Measurements from ENCODE around the gene RASA3. TPM values are rescaled to one million over a fixed set of nuclear protein-coding genes. Genes with fewer than 3 reads are reported as not detected.

Gene RASA3
- total RNA-seq, 5 donors from 2014 or later (not counting 1 experiment from before 2014, with no cell fraction given): 223 to 267 (median 238) TPM

DNA sequence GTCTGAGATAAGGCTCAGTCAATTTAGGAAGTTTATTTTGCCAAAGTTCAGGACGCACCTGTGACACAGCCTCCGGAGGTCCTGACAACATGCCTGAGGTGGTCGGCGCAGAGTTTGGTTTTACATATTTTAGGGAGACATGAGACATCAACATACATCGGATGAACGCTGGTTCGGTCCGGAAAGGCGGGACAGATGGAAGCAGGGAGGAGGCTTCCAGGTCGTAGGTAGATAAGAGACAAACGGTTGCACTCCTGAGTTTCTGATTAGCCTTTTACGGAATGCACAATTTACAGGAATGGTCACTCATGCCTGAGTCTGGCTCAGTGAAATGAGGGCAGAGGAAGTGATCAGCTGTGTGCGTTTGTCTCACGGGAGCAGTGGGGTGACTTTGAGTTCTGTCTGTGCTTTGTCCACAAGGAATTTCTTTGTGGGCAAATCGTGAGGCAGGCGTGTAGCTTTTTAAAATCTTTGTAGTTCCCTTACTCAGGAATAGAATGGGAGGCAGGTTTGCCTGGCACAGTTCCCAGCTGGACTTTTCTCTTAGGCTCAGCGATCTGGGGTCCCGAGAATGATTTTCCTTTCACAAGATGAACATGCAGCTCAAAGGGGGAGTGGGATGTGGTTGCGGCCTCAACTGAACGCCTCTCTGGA, 194.8 kb downstream of the RASA3 start:
- Mint-ChIP-seq H3K4me3 (no peak overlapping the region), H3K27ac (no peak overlapping the region), H3K36me3 (no peaks in the 10 kb centered on the region), H3K9me3 (no peaks in the 10 kb centered on the region), H3K27me3 (no peaks in the 10 kb centered on the region), H3K4me1 (no peaks in the 10 kb centered on the region)
- peaks cover 0 to 48% of the 10 kb centered on the region in 2 experiments for H3K27me3 ChIP-seq (replicated peaks in 1 of 2; ENCODE audit: control insufficient read depth in 2 of 2, extremely low read depth in 1 of 2, insufficient read depth in 2 of 2, low read length in 1 of 2)
- H3K4me1 ChIP-seq (ENCODE audit: control insufficient read depth in 1 of 2, extremely low read depth in 1 of 2, insufficient read depth in 2 of 2, low read length in 2 of 2): no peaks in the 10 kb centered on the region
- H3K36me3 ChIP-seq (ENCODE audit: control insufficient read depth in 2 of 2, extremely low read depth in 1 of 2, insufficient read depth in 1 of 2, low read length in 1 of 2): peaks cover 0 to 2% of the 10 kb centered on the region in 2 donors
- no peak overlapping the region for H3K4me3 ChIP-seq (ENCODE audit: control insufficient read depth in 1 of 2, extremely low read depth in 1 of 2, low read length in 1 of 2)
- H3K27ac ChIP-seq (ENCODE audit: low read length): no peak overlapping the region
- POLR2A ChIA-PET: no interaction called here
- CTCF ChIA-PET: no interaction called here
- ATAC-seq (replicated peaks in 1 of 4) (no peak), DNase-seq (no peak)
- H3K9me3 ChIP-seq: no peaks in the 10 kb centered on the region
- 84% methylated on average over 16 of the region's 20 CpGs for WGBS (ENCODE audit: insufficient coverage)

GRCh38 chr13:113937073-113937472, 195.3 kb downstream of the RASA3 start:
- 89% methylated on average over 10 of the region's 12 CpGs for WGBS (ENCODE audit: insufficient coverage)
- Mint-ChIP-seq H3K27ac (no peak overlapping the region), H3K4me1 (peaks cover 0 to 3% (median 2%) of the 10 kb centered on the region in 3 donors), H3K36me3 (no peaks in the 10 kb centered on the region), H3K4me3 (no peak overlapping the region), H3K9me3 (no peaks in the 10 kb centered on the region), H3K27me3 (no peaks in the 10 kb centered on the region)
- no peak overlapping the region for H3K4me3 ChIP-seq (ENCODE audit: control insufficient read depth in 1 of 2, extremely low read depth in 1 of 2, low read length in 1 of 2)
- no peak for ATAC-seq (replicated peaks in 1 of 4)
- peaks cover 0 to 48% of the 10 kb centered on the region in 2 experiments for H3K27me3 ChIP-seq (replicated peaks in 1 of 2; ENCODE audit: control insufficient read depth in 2 of 2, extremely low read depth in 1 of 2, insufficient read depth in 2 of 2, low read length in 1 of 2)
- POLR2A ChIA-PET: no interaction called here
- CTCF ChIA-PET: no interaction called here
- H3K27ac ChIP-seq (ENCODE audit: low read length): no peak overlapping the region
- peaks cover 0 to 2% of the 10 kb centered on the region in 2 experiments for H3K4me1 ChIP-seq (ENCODE audit: control insufficient read depth in 1 of 2, extremely low read depth in 1 of 2, insufficient read depth in 2 of 2, low read length in 2 of 2)
- H3K36me3 ChIP-seq (ENCODE audit: control insufficient read depth in 2 of 2, extremely low read depth in 1 of 2, insufficient read depth in 1 of 2, low read length in 1 of 2): peaks cover 0 to 2% of the 10 kb centered on the region in 2 donors
- no peaks in the 10 kb centered on the region for H3K9me3 ChIP-seq
- no peak for DNase-seq

DNA sequence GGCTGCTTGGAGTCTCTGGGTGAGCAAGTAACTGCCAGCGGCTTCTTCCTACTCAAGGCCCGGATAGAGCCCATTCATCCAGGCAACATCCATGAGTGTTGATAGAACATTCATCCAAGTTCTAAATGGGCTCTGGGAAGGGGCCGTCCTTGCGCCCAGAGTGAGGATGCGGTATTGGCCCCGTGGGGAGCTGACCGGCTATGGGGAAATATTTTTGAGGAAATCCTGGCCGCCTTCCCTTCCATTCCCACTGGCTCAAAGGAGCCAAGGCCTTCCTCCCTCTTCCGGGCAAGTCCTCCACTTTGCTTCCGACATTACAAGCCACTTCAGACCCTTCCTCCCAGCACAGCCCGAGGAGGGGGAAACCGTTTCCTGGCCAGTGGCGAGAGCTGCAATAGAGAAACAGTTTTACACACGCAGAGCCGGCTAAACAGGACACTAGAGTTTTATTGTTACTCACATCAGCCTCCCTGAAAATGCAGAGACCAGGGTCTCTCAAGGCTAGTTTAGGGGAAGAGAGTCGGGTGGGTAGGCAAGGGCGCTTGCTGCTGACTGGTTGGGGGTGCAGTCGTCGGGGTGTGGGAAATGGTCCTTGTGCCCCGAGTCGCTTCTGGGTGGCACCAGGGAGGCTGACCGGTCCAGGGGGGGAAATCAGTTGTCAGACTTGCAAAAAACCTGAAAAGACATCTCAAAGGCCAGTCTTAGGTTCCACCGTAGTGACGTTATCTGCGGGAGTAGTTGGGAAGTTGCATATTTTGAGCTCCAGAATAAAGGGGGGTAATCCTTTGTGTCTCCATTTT, 196.1 kb downstream of the RASA3 start:
- H3K4me1 Mint-ChIP-seq: peaks cover 0 to 10% (median 8%) of the 10 kb centered on the region in 3 donors
- no peaks in the 10 kb centered on the region for H3K36me3 Mint-ChIP-seq
- no peaks in the 10 kb centered on the region for H3K9me3 Mint-ChIP-seq
- POLR2A ChIA-PET: no interaction called here
- DNase-seq (no peak), ATAC-seq (replicated peaks in 1 of 4) (no peak)
- peaks cover 0 to 49% of the 10 kb centered on the region in 2 experiments for H3K27me3 ChIP-seq (replicated peaks in 1 of 2; ENCODE audit: control insufficient read depth in 2 of 2, extremely low read depth in 1 of 2, insufficient read depth in 2 of 2, low read length in 1 of 2)
- peaks cover 0 to 9% of the 10 kb centered on the region in 2 experiments for H3K4me1 ChIP-seq (ENCODE audit: control insufficient read depth in 1 of 2, extremely low read depth in 1 of 2, insufficient read depth in 2 of 2, low read length in 2 of 2)
- no peak overlapping the region for H3K4me3 ChIP-seq (ENCODE audit: control insufficient read depth in 1 of 2, extremely low read depth in 1 of 2, low read length in 1 of 2)
- CTCF ChIA-PET: no interaction called here
- no peak overlapping the region for H3K4me3 Mint-ChIP-seq
- H3K27ac Mint-ChIP-seq: no peak overlapping the region
- no peak overlapping the region for H3K27ac ChIP-seq (ENCODE audit: low read length)
- H3K9me3 ChIP-seq: no peaks in the 10 kb centered on the region
- H3K27me3 Mint-ChIP-seq: no peaks in the 10 kb centered on the region
- H3K36me3 ChIP-seq (ENCODE audit: control insufficient read depth in 2 of 2, extremely low read depth in 1 of 2, insufficient read depth in 1 of 2, low read length in 1 of 2): no peaks in the 10 kb centered on the region
- WGBS (ENCODE audit: insufficient coverage): 86% methylated on average over 11 of the region's 25 CpGs

- Mint-ChIP-seq H3K4me1 (peaks cover 0 to 18% (median 16%) of the 10 kb centered on the region in 3 donors), H3K9me3 (no peaks in the 10 kb centered on the region), H3K27ac (no peak overlapping the region), H3K27me3 (no peaks in the 10 kb centered on the region), H3K36me3 (no peaks in the 10 kb centered on the region), H3K4me3 (no peak overlapping the region)
- CTCF ChIA-PET: no interaction called here
- peaks cover 0 to 59% of the 10 kb centered on the region in 2 experiments for H3K27me3 ChIP-seq (replicated peaks in 1 of 2; ENCODE audit: control insufficient read depth in 2 of 2, extremely low read depth in 1 of 2, insufficient read depth in 2 of 2, low read length in 1 of 2)
- no peak overlapping the region for H3K27ac ChIP-seq (ENCODE audit: low read length)
- H3K9me3 ChIP-seq: no peaks in the 10 kb centered on the region
- POLR2A ChIA-PET: no interaction called here
- H3K36me3 ChIP-seq (ENCODE audit: control insufficient read depth in 2 of 2, extremely low read depth in 1 of 2, insufficient read depth in 1 of 2, low read length in 1 of 2): no peaks in the 10 kb centered on the region
- 64% methylated on average over 9 of the region's 21 CpGs for WGBS (ENCODE audit: insufficient coverage)
- DNase-seq: no peak
- H3K4me3 ChIP-seq (ENCODE audit: control insufficient read depth in 1 of 2, extremely low read depth in 1 of 2, low read length in 1 of 2): no peak overlapping the region
- no peak for ATAC-seq (replicated peaks in 1 of 4)
- H3K4me1 ChIP-seq (ENCODE audit: control insufficient read depth in 1 of 2, extremely low read depth in 1 of 2, insufficient read depth in 2 of 2, low read length in 2 of 2): peaks cover 0 to 20% of the 10 kb centered on the region in 2 experiments
Measured at GRCh38 chr13:113935001-113935844, 197.2 kb downstream of the RASA3 start.

DNA sequence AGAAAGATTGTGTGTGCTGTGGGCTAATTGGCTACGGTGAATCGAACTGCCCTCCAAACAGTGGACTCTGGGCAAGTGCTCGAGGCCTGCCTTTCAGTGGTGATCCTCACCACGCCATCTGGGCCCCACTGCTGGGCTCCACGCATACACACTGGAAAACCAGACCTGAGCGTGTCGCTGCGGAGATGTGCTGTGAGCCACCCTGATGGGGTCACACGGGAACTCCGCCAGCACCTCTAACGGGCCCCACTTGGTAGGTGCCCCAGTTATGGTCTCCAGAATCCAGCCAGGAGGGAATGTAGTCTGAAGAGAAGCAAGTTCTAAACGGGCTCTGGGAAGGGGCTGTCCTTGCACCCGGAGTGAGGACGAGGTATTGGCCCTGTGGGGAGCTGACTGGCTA, 197.8 kb downstream of the RASA3 start:
- POLR2A ChIA-PET: no interaction called here
- H3K36me3 Mint-ChIP-seq: no peaks in the 10 kb centered on the region
- H3K36me3 ChIP-seq (ENCODE audit: control insufficient read depth in 2 of 2, extremely low read depth in 1 of 2, insufficient read depth in 1 of 2, low read length in 1 of 2): no peaks in the 10 kb centered on the region
- H3K4me1 Mint-ChIP-seq: peaks cover 0 to 20% (median 16%) of the 10 kb centered on the region in 3 donors
- H3K4me3 Mint-ChIP-seq: no peak overlapping the region
- no peak for ATAC-seq (replicated peaks in 1 of 4)
- H3K4me3 ChIP-seq (ENCODE audit: control insufficient read depth in 1 of 2, extremely low read depth in 1 of 2, low read length in 1 of 2): no peak overlapping the region
- no peak for DNase-seq
- no peaks in the 10 kb centered on the region for H3K9me3 ChIP-seq
- H3K27me3 ChIP-seq (replicated peaks in 1 of 2; ENCODE audit: control insufficient read depth in 2 of 2, extremely low read depth in 1 of 2, insufficient read depth in 2 of 2, low read length in 1 of 2): peaks cover 0 to 59% of the 10 kb centered on the region in 2 experiments
- peaks cover 0 to 21% of the 10 kb centered on the region in 2 experiments for H3K4me1 ChIP-seq (ENCODE audit: control insufficient read depth in 1 of 2, extremely low read depth in 1 of 2, insufficient read depth in 2 of 2, low read length in 2 of 2)
- H3K9me3 Mint-ChIP-seq: no peaks in the 10 kb centered on the region
- H3K27me3 Mint-ChIP-seq: no peaks in the 10 kb centered on the region
- no peak overlapping the region for H3K27ac ChIP-seq (ENCODE audit: low read length)
- WGBS (ENCODE audit: insufficient coverage): 85% methylated on average over 11 of the region's 14 CpGs
- CTCF ChIA-PET: no interaction called here
- no peak overlapping the region for H3K27ac Mint-ChIP-seq

DNA sequence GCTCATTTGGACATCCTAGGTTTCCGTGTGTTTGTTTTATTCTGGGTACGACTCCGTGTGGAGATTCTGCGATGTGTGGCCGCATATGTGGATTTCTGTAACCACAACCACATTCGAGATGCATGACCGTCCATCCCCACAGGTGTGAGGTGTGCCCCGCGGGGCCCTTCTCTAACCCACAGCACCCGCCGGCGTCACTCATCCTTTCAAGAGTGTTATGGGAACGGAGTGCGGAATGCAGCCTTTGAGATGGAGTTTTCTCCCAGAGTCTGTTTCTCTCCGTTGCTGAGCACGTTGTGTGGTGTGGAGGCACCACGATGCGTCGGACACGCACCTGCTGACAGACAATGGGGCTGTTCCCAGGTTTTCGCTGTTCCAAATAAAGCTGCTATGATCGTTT, 198.5 kb downstream of the RASA3 start:
- 89% methylated on average over 16 of the region's 22 CpGs for WGBS (ENCODE audit: insufficient coverage)
- no peak overlapping the region for H3K27ac Mint-ChIP-seq
- no peak for ATAC-seq (replicated peaks in 1 of 4)

More for the DNA sequence above, 198.5 kb downstream of the RASA3 start:
- no peaks in the 10 kb centered on the region for H3K9me3 Mint-ChIP-seq
- Histone ChIP-seq H3K36me3 (ENCODE audit: control insufficient read depth in 2 of 2, extremely low read depth in 1 of 2, insufficient read depth in 1 of 2, low read length in 1 of 2) (no peaks in the 10 kb centered on the region), H3K27me3 (replicated peaks in 1 of 2; ENCODE audit: control insufficient read depth in 2 of 2, extremely low read depth in 1 of 2, insufficient read depth in 2 of 2, low read length in 1 of 2) (peaks cover 0 to 62% of the 10 kb centered on the region in 2 experiments), H3K4me1 (ENCODE audit: control insufficient read depth in 1 of 2, extremely low read depth in 1 of 2, insufficient read depth in 2 of 2, low read length in 2 of 2) (peaks cover 0 to 21% of the 10 kb centered on the region in 2 experiments), H3K4me3 (ENCODE audit: control insufficient read depth in 1 of 2, extremely low read depth in 1 of 2, low read length in 1 of 2) (no peak overlapping the region), H3K9me3 (no peaks in the 10 kb centered on the region), H3K27ac (ENCODE audit: low read length) (no peak overlapping the region)
- POLR2A ChIA-PET: interaction anchor here in 1 of 2 donors (0.6 kb wide), 1 partner anchor 62 kb away, joined by 4 read pairs; no protein-coding TSS in a partner anchor
- peaks cover 0 to 20% (median 16%) of the 10 kb centered on the region in 3 donors for H3K4me1 Mint-ChIP-seq
- no peak for DNase-seq
- H3K27me3 Mint-ChIP-seq: no peaks in the 10 kb centered on the region
- H3K4me3 Mint-ChIP-seq: no peak overlapping the region
- CTCF ChIA-PET: interaction anchor here in 1 of 2 donors (0.7 kb wide), 1 partner anchor 453 kb away, joined by 4 read pairs; no protein-coding TSS in a partner anchor
- no peaks in the 10 kb centered on the region for H3K36me3 Mint-ChIP-seq
